GM19023 (cell line): Measurements from ENCODE around the gene ATP11A.
A peak's percentile ranks its signal among the peaks of the same experiment; 100 is the strongest.

Experiments used
- ATAC-seq: cut with Tn5 transposase; IDR thresholded peaks from one replicate; pipeline ENCODE4 v1.9.1; 2021; ENCODE audit warnings: mild to moderate bottlenecking, moderate library complexity; ENCODE audit not compliant: unreplicated experiment

ATP11A gene

DNA sequence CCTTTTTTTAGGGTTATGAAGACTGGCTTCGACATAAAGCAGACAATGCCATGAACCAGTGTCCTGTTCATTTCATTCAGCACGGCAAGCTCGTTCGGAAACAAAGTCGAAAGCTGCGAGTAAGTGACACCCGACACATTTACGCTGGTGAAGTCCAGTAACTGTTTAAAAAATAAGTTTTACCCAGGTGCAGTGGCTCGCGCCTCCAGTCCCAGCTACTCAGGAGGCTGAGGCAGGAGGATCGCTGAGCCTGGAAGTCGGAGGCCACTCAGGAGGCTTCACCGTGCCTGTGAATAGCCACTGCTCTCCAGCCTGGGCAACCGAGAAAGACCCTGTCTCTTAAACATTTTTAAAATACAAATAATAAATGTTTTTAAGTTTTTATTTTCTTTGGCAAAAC lies 120.8 kb downstream of the ATP11A start:
- ATAC-seq = no peak

- ATAC-seq = no peak
Measured at GRCh38 chr13:112812306-112813055, 122.6 kb downstream of the ATP11A start.

- no peak for ATAC-seq
Measured at GRCh38 chr13:112813552-112813951, 123.7 kb downstream of the ATP11A start.

GRCh38 chr13:112814905-112815585 lies 125.2 kb downstream of the ATP11A start:
- no peak for ATAC-seq

- no peak for ATAC-seq
Measured at GRCh38 chr13:112815871-112816270, 126.0 kb downstream of the ATP11A start.

DNA sequence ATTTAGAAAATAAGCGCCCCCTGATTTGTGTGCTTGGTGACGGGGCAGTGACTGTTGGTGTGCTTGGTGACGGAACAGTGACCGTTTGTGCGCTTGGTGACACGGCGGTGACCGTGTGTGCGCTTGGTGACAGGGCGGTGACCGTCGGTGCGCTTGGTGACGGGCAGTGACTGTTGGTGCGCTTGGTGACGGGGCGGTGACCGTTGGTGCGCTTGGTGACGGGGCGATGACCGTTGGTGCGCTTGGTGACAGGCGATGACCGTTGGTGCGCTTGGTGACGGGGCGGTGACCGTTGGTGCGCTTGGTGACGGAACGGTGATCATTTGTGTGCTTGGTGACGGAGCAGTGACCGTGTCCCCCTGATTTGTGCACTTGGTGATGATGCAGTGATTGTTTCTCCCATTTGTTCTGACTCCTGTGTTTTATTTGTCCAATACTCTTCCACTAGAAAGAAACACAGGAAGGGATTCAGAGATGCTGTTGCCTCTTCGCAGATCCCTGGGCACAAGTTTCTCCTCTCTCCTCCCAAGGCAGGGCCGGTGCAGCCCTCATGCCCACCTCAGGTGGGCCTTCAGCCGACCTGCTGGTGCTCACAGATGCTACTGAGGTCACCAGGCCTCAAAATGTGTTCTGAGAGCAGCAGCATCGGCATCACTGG lies 128.3 kb downstream of the ATP11A start:
- ATAC-seq = no peak

DNA sequence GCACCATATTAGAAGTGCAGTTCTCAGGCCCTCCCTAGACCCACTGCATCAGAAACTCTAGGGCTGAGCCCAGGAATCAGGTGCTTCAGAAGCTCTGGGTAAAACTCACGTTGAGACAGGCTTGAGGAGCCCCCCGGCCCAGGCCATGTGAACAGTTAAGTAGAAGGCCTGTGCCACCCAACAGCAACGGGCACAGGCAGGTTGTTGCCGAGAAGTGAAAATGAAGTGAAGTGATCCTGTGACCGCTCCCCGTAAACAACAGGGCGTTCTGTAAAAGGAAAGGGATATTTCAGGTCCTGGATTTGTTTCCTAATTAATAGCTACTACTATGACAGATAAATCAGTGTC lies 128.8 kb downstream of the ATP11A start:
- no peak for ATAC-seq

GRCh38 chr13:112819111-112819510 lies 129.3 kb downstream of the ATP11A start:
- no peak for ATAC-seq

- ATAC-seq = no peak
Measured at GRCh38 chr13:112819816-112820215, 130.0 kb downstream of the ATP11A start.

- no peak for ATAC-seq
Measured at GRCh38 chr13:112820318-112820717, 130.5 kb downstream of the ATP11A start.

- no peak for ATAC-seq
Measured at GRCh38 chr13:112821340-112822055, 131.7 kb downstream of the ATP11A start.

DNA sequence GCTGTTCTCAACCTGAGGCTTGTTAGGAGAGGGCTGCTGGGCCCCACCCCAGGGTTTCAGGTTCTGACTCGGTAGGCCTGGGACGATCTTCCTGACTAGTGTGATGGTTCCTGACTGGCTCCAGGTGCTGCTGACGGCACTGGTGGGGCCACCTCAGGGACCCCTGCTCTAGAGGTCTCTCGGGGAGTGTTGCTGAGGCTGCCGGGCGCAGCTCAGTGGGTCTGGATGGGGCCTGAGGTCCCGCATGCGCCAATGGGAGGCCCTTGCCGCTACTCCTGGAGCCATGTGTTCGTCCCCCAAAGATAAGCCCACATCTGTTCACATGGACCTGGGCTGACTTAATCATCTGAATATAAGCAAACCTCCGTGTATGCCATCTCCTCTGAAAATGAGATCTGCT lies 133.0 kb downstream of the ATP11A start:
- ATAC-seq = no peak

DNA sequence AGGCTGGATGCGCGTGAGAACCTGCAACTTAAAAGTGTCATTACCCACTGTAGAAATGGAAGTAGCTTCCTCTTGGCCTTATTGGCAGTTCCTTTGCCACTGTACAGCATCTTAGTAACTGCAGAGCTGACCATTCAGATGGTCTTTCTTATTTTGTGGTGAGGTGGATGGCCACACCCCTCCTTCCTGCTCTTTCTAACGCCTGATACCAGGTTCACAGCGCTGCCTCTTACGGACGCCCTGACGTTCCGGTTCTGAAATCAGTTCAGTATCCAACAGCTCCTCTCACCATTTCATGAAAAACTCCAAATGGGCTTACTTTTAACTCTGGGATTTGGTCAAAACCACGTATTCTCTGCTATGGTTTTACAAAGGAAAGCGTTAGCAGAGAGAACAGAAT lies 134.6 kb downstream of the ATP11A start:
- no peak for ATAC-seq

- ATAC-seq = no peak
Measured at GRCh38 chr13:112825071-112825470, 135.2 kb downstream of the ATP11A start.

GRCh38 chr13:112825875-112826274 lies 136.0 kb downstream of the ATP11A start:
- no peak for ATAC-seq

DNA sequence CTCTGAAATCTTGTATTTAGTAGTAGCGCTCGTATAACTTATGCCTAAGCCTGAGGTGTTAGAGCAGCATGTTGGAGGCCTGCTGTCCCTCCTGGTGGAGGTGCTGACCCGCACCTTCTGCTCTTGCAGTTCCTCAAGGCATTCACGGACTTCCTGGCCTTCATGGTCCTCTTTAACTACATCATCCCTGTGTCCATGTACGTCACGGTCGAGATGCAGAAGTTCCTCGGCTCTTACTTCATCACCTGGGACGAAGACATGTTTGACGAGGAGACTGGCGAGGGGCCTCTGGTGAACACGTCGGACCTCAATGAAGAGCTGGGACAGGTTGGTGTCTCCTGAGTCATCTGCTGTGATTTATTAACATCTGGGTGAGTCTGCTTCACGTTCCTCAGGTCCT lies 136.7 kb downstream of the ATP11A start:
- no peak for ATAC-seq

DNA sequence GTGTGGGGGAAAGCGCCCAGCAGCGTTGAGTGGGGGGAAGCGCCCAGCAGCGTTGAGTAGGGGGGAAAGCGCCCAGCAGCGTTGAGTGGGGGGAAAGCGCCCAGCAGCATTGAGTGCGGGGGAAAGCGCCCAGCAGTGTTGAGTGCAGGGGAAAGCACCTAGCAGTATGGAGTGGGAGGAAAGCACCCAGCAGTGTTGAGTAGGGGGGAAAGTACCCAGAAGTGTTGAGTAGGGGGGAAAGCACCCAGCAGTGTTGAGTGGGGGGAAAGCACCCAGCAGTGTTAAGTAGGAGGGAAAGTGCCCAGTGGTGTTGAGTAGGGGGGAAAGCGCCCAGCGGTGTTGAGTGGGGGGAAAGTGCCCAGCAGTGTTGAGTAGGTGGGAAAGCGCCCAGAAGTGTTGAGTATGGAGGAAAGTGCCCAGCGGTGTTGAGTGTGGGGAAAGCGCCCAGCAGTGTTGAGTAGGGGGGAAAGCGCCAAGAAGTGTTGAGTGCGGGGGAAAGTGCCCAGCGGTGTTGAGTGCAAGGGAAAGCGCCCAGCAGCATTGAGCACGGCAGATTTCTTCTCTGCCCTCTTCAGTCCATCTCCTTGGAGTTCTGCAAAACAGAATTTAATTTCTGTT lies 138.4 kb downstream of the ATP11A start:
- peak; percentile 87 for ATAC-seq

DNA sequence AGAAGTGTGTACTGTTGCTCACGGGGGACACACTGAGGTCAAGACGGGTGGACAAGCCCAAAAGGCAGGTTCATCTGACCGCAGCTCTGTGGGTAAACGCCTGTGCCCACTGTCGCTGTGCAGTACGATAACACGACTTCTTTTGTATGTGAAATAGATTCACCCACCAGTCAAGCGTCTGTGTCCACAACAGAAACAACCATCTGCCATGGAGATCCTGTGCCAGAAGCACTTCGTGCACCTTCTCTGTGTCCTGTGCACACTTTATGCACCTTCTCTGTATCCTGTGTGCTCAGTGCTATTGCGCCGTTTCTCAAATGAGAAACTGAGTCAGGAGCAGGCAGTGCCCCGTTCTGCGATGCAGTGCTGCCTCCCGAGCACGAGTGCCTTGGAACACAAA lies 138.9 kb downstream of the ATP11A start:
- ATAC-seq = no peak

- ATAC-seq = no peak
Measured at GRCh38 chr13:112831196-112831595, 141.4 kb downstream of the ATP11A start.

GRCh38 chr13:112831801-112832200 lies 142.0 kb downstream of the ATP11A start:
- ATAC-seq = no peak

DNA sequence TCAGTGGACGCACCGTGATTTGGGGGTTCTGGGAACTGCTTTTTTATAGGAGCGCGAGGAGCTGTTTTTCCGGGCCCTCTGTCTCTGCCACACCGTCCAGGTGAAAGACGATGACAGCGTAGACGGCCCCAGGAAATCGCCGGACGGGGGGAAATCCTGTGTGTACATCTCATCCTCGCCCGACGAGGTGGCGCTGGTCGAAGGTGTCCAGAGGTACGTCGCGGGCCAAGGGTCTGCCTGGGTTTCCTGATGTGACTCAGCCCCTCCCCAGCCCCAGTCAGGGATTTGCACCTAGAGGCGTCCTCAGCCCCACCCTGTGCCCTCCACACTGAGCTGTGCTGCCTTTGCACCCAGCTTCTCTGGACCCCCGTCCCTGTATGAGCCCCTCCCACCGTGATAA lies 143.0 kb downstream of the ATP11A start:
- ATAC-seq = no peak
